Activated CD8-positive, alpha-beta memory T cell treated with anti-CD3 and anti-CD28 coated beads, Interleukin-2, amount 10 ng/mL, durations not matched to agents 7 days and 5 days (primary cell): ENCODE results near the gene ZNRD2. TPM values are rescaled to one million over a fixed set of nuclear protein-coding genes. Genes with fewer than 3 reads are reported as not detected.

Source experiments
- ATAC-seq: fragments of 150-1000 bp; cut with Tn5 transposase; one replicate; pipeline ENCODE4 v1.10.0; 2021; ENCODE audit warnings: moderate library complexity
- CTCF ChIA-PET: fragments of 350-600 bp; sonication (Branson Sonifier 250); formaldehyde crosslinking; loops from one replicate; lab custom pipeline; 2021; ENCODE audit warnings: antibody characterized with exemption; lab: Charles Lee
- DNase-seq: peaks from one replicate; pipeline ENCODE4 v3.0.0-alpha.2; 2020
- H3K27ac Mint-ChIP-seq: one replicate; pipeline ENCODE4 v1.8.0; 2021; ENCODE audit warnings: mild to moderate bottlenecking, mixed read lengths
- H3K27me3 Mint-ChIP-seq: one replicate; pipeline ENCODE4 v1.8.0; 2021; ENCODE audit warnings: mixed read lengths
- H3K36me3 Mint-ChIP-seq: one replicate; pipeline ENCODE4 v1.8.0; 2021; ENCODE audit warnings: mild to moderate bottlenecking, mixed read lengths
- H3K4me1 Mint-ChIP-seq: one replicate; pipeline ENCODE4 v1.8.0; 2021; ENCODE audit warnings: mixed read lengths
- H3K4me3 Mint-ChIP-seq: one replicate; pipeline ENCODE4 v1.8.0; 2021; ENCODE audit warnings: mild to moderate bottlenecking, moderate library complexity, mixed read lengths
- H3K9me3 Mint-ChIP-seq: one replicate; pipeline ENCODE4 v1.8.0; 2022; ENCODE audit warnings: low read depth, mixed read lengths
- total RNA-seq, 2 experiments: library from RNA; stranded (reverse); gene quantifications; one replicate each; pipeline ENCODE4 v1.2.3, GENCODE V29; 2021

Gene ZNRD2
- total RNA-seq, 2 experiments from 2014 or later = 42.1 to 45.5 TPM

DNA sequence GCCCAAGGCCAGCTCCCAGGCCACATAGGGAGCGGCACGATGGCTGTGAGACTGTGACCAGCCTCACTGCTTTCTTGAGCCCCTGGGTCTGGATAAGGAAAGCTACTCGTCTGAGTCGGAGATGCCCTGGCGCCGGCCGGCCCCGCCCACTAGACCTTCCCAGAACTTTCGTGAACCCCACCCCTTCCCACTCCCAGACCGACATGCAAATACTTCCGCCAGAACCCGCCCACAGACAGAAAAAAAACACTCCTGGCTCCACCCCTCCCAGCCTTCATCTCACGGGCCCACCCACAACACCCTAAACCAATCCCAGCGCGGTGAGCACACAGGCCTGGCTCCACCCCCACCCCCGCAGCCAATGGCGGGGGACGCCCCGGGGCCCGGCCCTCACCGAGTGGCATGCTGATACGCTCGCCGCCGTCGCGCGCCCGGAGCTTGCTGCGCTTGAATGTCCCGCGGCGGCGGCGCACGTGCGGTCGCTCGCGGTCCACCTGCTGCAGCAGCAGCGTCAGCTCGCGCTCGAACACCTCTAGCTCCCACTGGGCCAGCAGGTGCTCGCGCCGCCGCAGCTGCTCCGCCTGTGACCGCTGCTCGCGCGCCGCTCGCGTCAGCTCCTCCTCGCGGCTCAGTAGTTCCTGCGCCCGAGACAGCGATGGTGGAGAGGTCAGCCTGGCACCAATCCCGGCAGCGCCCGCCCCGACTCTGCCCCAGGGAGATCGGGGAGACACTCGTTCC lies 36.8 kb downstream of the ZNRD2 start:
- Mint-ChIP-seq H3K9me3 (no peaks in the 10 kb centered on the region), H3K36me3 (peaks cover 21% of the 10 kb centered on the region), H3K4me1 (peaks cover 27% of the 10 kb centered on the region), H3K27me3 (no peaks in the 10 kb centered on the region), H3K4me3 (no peak overlapping the region), H3K27ac (no peak overlapping the region)
- DNase-seq = no peak
- no peak for ATAC-seq
- CTCF ChIA-PET = interaction anchor here (0.5 to 4.5 kb wide), 5 partner anchors 10 to 66 kb away, joined by 3 to 15 read pairs (median 10); no protein-coding TSS in a partner anchor

GRCh38 chr11:65607614-65608426 lies 37.5 kb downstream of the ZNRD2 start:
- H3K4me1 Mint-ChIP-seq = peaks cover 35% of the 10 kb centered on the region
- H3K27ac Mint-ChIP-seq = no peak overlapping the region
- H3K4me3 Mint-ChIP-seq = no peak overlapping the region
- no peaks in the 10 kb centered on the region for H3K27me3 Mint-ChIP-seq
- no peak for ATAC-seq
- no peak for DNase-seq
- peaks cover 24% of the 10 kb centered on the region for H3K36me3 Mint-ChIP-seq
- CTCF ChIA-PET = interaction anchor here (2.2 to 4.5 kb wide), 3 partner anchors 14 to 67 kb away, joined by 10 to 15 read pairs (median 13); no protein-coding TSS in a partner anchor
- H3K9me3 Mint-ChIP-seq = no peaks in the 10 kb centered on the region

DNA sequence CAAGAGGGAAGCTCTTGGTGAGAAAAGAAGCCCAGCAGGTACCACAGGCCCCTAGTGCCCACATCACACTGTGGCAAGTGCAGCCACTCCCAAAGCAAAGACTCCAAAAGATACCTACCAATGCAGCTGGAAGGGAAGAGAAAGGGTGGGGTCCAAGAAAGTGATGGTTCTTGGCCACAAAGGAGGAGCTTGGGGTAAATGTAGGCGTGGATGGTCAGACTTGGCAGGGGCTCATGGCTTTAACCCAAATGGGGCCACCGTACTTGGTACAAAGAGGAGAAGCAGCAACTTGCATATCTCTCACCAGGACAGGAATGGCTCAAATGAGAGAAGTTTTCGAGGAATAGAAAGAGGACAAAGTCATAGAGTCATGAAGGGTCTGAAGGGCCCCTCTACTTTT lies 39.0 kb downstream of the ZNRD2 start:
- H3K27ac Mint-ChIP-seq = peak overlapping the region; percentile 33
- no peaks in the 10 kb centered on the region for H3K9me3 Mint-ChIP-seq
- no peak overlapping the region for H3K4me3 Mint-ChIP-seq
- peaks cover 21% of the 10 kb centered on the region for H3K36me3 Mint-ChIP-seq
- H3K4me1 Mint-ChIP-seq = peaks cover 40% of the 10 kb centered on the region
- CTCF ChIA-PET = interaction anchor here (1.0 to 4.5 kb wide), 5 partner anchors 16 to 102 kb away, joined by 3 to 20 read pairs (median 13); partner anchors contain the start of gene FAM89B
- ATAC-seq = no peak
- H3K27me3 Mint-ChIP-seq = no peaks in the 10 kb centered on the region
- DNase-seq = no peak

GRCh38 chr11:65609665-65610064 lies 39.4 kb downstream of the ZNRD2 start:
- ATAC-seq (no peak), DNase-seq (no peak)
- Mint-ChIP-seq H3K27ac (peak overlapping the region; percentile 33), H3K36me3 (peaks cover 21% of the 10 kb centered on the region), H3K9me3 (no peaks in the 10 kb centered on the region), H3K4me1 (peaks cover 40% of the 10 kb centered on the region), H3K27me3 (no peaks in the 10 kb centered on the region), H3K4me3 (no peak overlapping the region)
- CTCF ChIA-PET = interaction anchor here (1.1 to 4.5 kb wide), 4 partner anchors 14 to 69 kb away, joined by 3 to 20 read pairs (median 9); partner anchors contain the start of genes FAM89B and KCNK7

DNA sequence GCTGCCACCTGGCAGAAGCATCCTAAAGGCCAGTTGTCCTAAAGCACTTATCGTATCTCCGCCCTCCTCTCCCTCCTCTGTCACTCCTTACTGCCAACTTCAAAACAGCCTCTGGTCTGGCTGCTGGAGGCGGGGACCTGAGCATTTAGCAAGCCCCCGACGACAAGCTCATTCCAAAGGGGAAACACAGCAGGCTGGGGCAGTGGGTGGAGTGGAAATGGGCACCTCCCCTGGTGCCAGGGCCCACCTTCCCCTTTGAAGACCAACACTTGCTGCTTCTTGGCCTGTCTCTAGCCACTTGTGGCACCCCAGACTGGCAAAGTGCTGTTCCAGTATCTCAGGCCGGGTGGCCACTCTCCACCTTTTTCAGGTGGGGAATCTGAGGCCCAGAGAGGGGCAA lies 40.1 kb downstream of the ZNRD2 start:
- CTCF ChIA-PET = interaction anchor here (0.8 to 4.5 kb wide), 6 partner anchors 15 to 70 kb away, joined by 3 to 20 read pairs (median 3); partner anchors contain the start of genes FAM89B and KCNK7
- DNase-seq (no peak), ATAC-seq (no peak)
- Mint-ChIP-seq H3K9me3 (no peaks in the 10 kb centered on the region), H3K4me1 (peaks cover 40% of the 10 kb centered on the region), H3K27ac (peak overlapping the region; percentile 20), H3K36me3 (peaks cover 21% of the 10 kb centered on the region), H3K27me3 (no peaks in the 10 kb centered on the region), H3K4me3 (no peak overlapping the region)

DNA sequence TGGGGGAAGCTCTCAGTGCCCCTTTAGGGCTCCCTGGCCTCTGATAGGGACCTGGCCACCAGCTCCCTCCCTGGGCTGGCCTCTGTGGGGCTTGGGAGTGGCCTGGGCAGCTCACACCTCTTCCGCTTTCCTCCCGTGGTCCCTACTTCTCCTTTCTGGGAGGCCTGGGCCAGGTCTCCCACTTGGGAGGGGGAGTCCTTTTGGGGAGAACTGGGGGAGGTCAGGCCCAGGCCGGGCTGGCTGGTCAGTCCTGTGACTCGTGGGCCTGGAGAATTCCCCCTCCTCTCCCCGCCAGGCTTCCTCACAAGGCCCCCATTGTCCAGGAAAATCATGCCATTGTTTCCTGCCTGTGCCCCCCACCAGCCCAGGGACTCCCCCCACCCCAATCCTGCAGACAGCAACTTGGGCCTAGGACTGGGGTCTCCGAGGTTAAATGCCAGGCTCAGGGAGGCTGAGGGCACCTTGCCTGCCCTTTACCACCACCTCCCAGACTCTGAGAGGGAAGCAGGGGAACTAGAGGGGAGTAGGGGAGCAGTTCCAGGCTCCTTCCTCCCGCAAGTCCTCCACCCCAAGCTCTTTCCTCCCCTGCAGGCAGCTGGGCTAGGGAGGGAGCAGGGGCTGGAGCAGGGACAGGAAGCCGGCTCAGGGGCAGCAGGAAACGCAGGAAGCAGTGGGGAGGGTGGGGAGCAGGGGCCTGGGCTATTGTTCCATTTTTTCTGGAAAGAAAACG lies 40.9 kb downstream of the ZNRD2 start:
- Mint-ChIP-seq H3K27me3 (no peaks in the 10 kb centered on the region), H3K36me3 (peaks cover 18% of the 10 kb centered on the region), H3K4me1 (peaks cover 40% of the 10 kb centered on the region), H3K9me3 (no peaks in the 10 kb centered on the region), H3K27ac (peak overlapping the region; percentile 73), H3K4me3 (no peak overlapping the region)
- ATAC-seq = no peak
- CTCF ChIA-PET = interaction anchor here (0.8 to 4.3 kb wide), 5 partner anchors 16 to 24 kb away, joined by 3 to 26 read pairs (median 3); partner anchors contain the start of gene KCNK7
- DNase-seq = no peak

DNA sequence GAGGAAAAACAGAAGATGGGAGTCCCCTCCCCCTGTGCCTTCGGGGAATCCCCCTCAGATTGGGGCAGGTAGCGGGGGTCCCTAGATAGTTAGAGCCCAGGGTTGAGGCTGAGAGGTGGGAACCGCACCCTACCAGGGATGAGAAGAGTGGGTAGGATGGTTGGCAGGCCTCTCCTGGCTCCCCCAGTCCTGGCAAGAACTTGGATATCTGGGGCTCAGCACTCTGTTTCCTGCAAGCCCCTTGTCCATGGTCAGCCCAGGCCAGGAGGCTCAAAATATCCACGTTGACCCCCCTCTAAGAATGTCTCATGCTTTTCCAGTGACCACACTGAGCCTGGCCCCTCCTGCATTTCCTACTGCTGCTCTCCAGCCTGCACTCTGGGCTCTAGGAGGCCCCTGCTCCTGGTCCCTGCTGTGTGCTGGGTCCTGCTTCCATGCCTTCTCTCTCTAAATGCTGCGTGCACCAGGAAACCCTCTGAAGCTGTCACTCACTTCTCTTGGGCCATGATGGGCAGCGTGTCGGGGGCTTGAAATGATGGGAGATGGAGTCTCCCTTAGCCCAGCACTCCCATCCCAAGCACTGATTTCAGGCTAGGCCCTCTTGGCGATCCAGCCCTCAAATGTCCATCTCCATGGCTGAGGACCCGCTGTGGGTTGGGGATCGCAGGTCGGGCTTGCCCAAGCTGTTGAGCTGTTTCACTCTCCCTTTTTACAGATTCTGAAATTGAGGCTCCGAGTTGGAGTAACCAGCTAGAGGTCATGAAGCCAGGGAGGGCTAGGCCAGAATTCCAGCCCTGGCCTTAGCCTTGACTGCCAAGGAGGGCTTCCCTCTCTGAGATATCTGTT lies 41.7 kb downstream of the ZNRD2 start:
- no peak for DNase-seq
- peak overlapping the region; percentile 64 for H3K27ac Mint-ChIP-seq
- H3K27me3 Mint-ChIP-seq = no peaks in the 10 kb centered on the region
- peak overlapping the region; percentile 85 for H3K4me3 Mint-ChIP-seq
- peaks cover 22% of the 10 kb centered on the region for H3K36me3 Mint-ChIP-seq
- H3K9me3 Mint-ChIP-seq = no peaks in the 10 kb centered on the region
- CTCF ChIA-PET = interaction anchor here (1.1 to 4.3 kb wide), 8 partner anchors 14 to 168 kb away, joined by 3 to 34 read pairs (median 4); partner anchors contain the start of gene SIPA1
- ATAC-seq = no peak
- H3K4me1 Mint-ChIP-seq = peaks cover 47% of the 10 kb centered on the region

DNA sequence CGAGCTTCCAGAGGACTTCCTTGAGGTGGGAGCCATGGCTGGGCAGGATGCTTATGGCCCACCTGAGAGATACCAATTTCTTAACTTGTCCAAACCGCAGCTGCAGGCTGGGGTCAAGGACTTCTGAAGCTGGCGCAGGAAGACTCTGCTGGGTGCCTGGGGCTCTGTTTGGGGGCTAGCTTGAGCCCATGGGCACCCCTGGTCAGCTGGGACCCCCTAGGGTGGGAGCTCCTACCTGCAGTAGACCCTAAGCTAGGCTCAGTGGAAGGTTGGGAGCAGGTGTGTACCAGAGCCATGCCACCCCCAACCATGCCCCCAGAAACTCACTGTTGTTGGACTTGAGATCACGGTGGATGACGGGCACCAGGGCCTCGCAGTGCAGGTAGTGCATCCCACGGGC lies 42.4 kb downstream of the ZNRD2 start:
- H3K9me3 Mint-ChIP-seq = no peaks in the 10 kb centered on the region
- H3K36me3 Mint-ChIP-seq = peaks cover 22% of the 10 kb centered on the region
- H3K27ac Mint-ChIP-seq = peak overlapping the region; percentile 70
- DNase-seq = no peak
- H3K4me1 Mint-ChIP-seq = peaks cover 53% of the 10 kb centered on the region
- no peak for ATAC-seq
- H3K4me3 Mint-ChIP-seq = peak overlapping the region; percentile 85
- no peaks in the 10 kb centered on the region for H3K27me3 Mint-ChIP-seq
- CTCF ChIA-PET = interaction anchor here (1.1 to 4.3 kb wide), 8 partner anchors 14 to 167 kb away, joined by 3 to 34 read pairs (median 4); partner anchors contain the start of gene SIPA1

GRCh38 chr11:65613091-65613928 lies 43.0 kb downstream of the ZNRD2 start:
- no peak for ATAC-seq
- Mint-ChIP-seq H3K4me3 (peak overlapping the region; percentile 85), H3K4me1 (peaks cover 56% of the 10 kb centered on the region)

DNA sequence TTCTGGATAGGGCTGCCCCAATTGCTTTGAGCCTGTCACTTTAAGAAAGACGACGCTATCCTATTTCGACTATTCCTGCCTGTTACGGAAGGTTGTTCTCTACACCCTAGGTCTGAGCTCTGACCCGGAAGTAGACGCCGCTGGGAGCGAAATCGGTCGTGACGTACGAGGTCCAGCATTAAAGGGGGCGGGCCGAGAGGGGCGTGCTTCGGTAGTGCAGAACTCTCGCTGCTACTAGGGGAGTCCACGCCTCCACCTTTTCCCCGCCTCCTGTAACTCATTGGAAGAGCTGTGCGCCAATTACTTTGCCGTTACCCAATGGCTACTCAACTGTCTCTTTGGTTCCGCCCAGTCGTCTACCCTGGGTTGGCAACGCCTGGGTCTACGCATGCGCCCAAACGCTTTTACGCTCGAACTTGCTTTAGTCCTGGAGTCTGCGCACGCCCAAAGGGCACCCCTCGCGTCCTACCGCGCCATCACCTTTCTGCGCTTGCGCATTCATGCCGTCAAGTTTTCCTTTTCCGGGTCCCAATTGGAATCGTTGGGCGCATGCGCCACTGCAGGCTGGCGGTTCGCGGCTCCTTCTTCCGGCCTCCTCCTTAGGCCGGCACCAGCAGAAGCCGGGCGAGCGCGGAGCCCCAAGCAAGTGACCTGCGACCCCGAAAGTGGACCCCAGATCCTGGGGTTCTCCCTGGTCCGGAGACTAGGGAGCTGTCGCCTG lies 45.1 kb downstream of the ZNRD2 start, which contains the start of gene PCNX3:
Gene PCNX3, plus strand, starts transcription at position 548 of the 721 bp plus-strand sequence. CDS start 536 bp downstream, outside the sequence.
- H3K4me1 Mint-ChIP-seq = peaks cover 44% of the 10 kb centered on the region
- H3K36me3 Mint-ChIP-seq = peaks cover 22% of the 10 kb centered on the region
- H3K9me3 Mint-ChIP-seq = no peaks in the 10 kb centered on the region
- H3K27ac Mint-ChIP-seq = peak within 1 kb of the TSS; percentile 96
- ATAC-seq = peak; percentile 86
- peak within 1 kb of the TSS; percentile 85 for H3K4me3 Mint-ChIP-seq
- no peaks in the 10 kb centered on the region for H3K27me3 Mint-ChIP-seq
- CTCF ChIA-PET = interaction anchor here (0.6 to 4.3 kb wide), 24 partner anchors 11 to 504 kb away, joined by 3 to 34 read pairs (median 4); partner anchors contain the start of genes EHBP1L1, FAM89B, KAT5 and MUS81
- DNase-seq = peak; percentile 100

More at GRCh38 chr11:65613091-65613928, 43.0 kb downstream of the ZNRD2 start:
- Mint-ChIP-seq H3K36me3 (peaks cover 18% of the 10 kb centered on the region), H3K27ac (peak overlapping the region; percentile 70), H3K9me3 (no peaks in the 10 kb centered on the region), H3K27me3 (no peaks in the 10 kb centered on the region)
- CTCF ChIA-PET = interaction anchor here (1.1 to 4.3 kb wide), 10 partner anchors 13 to 167 kb away, joined by 3 to 34 read pairs (median 6); partner anchors contain the start of gene SIPA1
- peak; percentile 57 for DNase-seq
